Stimulated activated CD4-positive, alpha-beta T cell treated with anti-CD3 and anti-CD28 coated beads, Interleukin-4, amount 100 ng/mL, for 4 hours (primary cell): Measurements from ENCODE around the gene AGAP3.
A peak's percentile ranks its signal among the peaks of the same experiment; 100 is the strongest.

Source experiments
- DNase-seq, 2 experiments: peaks; one replicate each; pipeline ENCODE4 v3.0.0-alpha.2; 2020

Gene AGAP3

DNA sequence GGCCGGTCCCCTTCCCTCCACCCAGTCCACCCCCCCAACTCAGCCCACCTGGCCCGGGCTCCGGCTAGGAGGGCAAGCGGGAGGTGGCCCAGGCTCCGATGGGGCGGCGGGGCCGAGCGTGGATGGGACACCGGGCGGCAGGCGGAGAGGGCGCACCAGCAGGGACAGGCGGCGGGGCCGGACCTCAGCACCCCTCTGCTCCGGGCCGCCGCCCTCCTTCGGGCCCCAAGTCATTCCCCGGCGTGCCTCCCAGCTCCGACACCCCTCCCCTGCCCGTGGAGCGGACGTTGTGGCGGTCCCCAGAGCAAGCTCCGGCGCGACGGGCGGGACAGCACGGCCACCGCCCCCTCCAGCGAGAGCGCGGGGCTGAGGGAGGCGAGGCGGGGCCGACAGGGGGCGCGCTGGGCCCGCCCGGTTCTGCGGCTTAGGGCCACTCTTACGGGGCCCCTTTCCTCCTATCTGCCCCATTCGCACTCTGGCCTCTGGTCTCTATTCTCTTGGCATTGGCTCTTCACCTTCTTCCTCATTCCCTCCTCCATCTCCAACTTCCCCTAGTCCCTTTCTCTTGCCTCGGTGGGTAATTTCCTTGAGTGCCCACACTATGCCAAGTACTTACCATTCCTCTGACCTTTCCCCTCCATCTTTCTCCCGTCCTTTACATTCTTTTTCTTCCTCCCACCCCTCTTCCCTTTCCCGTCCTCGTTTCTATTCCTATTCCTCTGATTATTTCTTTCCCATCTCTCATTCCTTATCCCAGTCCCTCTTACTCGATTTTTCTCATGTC, 81.9 kb downstream of the AGAP3 start:
- DNase-seq, result peak; percentile 40 to 65

DNA sequence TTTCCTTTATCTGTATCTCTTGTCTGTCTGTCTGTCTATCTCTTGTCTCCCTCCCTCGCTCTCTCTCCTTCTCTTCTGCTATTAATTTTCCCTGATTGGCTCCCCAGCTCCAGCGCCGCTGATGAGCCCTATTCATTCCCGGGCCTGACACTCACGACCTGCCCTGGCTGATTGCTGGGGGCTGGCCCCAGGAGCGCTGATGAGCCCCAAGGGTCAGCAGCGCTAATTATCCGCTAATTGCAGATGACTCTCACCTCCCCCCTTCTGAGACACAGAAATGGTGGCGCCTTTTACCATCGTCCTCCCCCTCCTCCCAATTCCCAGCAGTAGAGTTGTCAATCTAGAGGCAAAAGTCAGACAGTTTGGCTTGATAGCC, 82.5 kb downstream of the AGAP3 start:
- DNase-seq, result no peak

DNA sequence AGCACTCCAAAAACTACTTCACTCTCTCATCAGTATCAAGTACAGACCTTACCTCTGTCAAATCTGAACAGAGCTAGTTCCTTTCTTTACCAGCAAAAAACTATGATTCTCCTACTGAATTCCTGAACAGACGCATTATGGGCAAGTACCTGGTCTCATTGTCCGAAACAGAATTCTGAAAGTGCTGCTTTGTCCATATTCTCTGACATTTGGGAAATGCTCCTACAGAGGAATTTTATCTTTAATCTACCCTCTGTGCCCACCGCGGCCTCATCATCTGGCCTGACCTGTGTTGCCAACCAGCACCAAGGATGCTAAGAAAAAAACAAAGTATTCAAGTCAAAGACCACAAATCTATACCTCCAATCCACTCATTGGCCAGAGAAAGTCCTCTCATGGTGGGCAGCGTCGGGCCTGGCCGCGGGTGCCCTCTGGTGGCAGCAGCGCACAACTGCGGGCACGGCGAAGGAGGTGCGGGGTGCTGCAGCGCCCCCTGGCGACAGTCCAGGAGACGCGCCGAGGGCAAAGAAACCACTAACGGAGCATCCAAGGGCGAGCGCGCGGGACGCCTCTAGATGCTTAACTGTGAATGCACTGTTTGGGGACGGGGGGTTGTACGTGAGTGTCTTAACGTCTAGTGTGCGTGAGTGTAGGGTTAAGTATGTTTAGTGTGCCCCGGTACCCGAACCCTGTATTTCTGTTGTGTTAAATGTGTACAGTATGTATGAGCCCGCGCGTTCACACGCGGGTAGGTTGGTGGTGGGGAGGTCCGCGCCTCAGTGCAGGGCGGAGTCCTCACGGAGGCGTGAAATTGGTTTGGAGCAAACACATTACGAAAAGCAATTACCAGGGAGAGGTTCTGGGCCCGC, 86.2 kb downstream of the AGAP3 start:
- peak; percentile 67 to 80 for DNase-seq

DNA sequence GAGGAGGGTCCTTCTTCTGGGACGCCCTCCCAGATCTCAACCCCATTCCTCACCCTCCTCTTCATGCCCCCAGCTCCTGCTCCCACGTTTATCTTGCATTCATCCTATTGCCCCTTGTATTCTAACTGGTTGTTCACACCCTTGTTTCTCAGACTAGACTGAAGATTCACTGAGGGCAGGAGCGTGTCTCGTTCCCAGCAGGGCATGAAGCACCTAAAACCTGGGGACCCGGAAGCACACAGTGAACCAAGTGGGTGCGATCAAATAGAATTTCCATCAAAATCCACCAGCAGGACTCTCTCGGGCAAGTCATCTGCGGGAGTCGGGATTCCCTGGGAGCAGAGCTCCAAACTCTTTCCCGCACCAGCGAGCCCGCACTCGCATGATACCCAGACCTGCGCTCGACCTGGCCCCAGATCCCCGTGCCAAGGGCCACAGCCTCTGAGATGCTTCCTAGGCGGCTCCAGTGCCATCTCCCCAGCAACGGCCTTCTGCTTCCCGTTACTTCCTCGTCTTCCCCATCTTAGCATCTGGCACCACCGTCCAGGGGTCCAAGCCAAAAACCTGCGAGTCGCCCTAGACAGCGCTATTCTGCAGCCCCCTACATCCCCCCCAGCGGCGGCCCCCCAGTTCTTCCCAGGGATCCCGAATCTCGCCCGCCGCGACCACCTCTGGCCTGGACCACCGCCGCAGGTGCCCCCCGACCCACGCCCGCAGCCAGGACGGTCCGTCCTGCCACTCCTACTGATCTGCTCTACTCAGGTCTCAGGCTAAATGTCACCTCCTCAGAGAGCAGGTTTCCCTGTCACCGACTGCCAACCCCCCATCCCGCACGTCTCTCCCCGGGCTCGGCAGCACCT, 87.3 kb downstream of the AGAP3 start:
- DNase-seq, result no peak

DNA sequence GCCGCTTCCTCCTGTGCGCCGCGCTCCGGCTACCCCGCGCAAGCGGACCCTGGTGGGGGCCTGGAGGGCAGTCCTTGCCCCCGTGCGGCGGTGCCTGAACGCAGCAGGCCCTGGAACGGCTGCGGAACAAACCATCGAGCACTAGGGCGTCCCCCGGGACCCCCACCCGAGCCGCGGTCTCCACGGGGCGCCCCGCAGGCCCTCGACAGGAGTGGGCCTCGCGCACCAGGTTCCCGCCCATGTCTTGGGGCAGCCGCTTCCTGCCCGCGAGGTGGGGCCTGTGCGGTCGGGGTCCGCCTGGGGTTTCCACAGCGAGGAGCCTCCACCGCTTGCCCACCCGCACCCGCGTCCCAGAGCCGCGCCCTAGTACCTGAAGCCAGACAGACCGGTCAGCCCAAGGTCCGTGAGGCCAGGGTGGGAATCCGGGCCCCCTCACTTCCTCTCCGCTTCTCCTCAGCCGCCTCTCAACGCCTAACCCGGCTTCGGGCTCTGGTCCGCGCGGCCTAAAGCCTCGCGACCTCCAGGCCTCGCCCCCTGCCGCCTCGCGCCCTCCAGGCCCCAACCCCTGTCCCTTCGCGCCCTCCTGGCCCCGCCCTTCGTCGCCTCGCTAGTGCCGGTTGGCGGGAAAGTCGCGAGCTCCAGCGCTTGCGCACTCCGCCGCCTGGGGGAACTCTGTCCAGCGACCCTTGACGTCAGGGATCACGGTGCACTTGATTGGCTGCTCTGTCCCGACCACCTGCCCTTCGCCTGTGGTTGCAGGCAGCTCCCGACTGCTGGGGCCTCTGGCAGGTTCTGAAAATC, 88.2 kb downstream of the AGAP3 start:
- peak in 1 of 2 experiments; percentile 31 for DNase-seq

DNA sequence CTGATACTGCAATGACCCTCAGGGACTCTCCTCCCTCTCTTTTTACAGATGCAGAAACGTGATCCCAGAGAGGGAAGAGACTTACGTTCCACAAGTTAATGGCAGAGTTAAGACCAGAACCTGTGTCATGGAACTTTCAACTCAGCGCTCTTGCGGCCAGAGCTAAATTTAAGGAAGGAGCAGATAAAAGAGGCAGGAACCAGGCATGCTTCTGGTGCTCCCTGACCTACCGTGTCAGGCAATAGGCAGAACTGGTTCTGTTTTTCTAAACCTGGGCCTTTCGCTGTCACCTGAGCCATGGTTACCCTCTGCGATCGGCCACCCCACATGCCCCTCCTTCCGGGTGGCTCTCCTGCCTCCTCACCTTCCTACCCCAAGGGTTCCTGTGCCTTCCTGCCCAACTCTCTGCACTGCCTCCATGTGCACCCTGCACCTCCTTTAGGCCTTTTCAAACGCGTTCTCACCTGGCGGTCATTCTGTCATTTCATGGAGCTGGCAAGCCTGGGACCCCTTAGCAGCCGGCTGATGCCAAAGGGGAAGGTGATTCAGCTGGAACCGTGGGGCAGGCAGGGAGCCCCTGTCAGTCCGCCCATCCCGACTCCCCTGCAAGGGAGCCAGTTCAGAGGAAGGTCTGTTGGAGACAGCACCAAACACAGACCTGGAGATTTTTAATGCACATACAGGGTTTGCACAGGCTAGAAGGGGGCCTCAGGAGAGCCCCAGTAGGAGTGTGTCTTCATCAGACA, 88.9 kb downstream of the AGAP3 start:
- no peak for DNase-seq

DNA sequence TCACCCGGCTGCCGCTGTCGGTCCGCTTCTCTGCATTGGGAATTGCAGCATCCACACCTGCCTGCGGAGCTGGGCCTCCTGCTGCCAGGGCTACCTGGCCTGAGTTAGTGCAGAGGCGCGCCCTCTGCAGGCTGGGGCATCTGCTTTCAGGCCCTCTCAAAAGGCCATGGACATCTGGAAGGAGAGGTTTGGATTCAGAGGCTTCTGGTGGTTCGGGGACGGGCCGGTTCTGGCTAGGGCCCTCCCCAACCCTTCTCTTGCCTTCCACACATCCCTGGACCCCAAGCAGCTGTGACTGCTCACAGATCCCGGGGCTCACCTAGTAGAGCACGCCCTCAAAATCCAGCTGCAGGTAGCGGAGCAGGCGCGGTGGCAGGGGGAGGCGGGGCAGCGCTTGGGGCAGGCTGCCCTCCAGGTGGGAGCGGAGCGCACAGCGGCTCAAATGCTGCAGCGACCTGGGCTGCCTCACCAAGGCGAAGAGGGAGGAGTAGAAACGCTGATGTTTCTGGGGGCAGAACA, 89.6 kb downstream of the AGAP3 start:
- no peak for DNase-seq

DNA sequence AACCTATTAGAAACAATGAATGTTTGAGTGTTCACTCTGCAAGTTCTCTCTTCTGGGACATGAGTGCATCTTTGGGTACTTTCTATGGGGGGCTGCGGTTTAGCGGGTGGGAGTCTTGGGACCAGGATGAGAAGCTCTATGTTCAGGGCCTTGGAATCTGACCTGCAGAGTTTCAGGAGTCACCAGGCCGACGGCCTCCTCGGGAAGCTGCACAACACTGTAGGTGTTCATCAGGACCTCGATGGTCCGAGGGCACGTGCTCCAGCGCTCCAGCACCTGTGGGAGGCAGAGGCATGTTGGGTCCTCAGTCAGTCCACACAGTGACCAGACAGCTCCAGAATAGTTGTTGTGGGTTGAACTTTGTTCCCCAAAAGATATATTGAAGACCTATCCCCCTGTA, 90.1 kb downstream of the AGAP3 start:
- no peak for DNase-seq

DNA sequence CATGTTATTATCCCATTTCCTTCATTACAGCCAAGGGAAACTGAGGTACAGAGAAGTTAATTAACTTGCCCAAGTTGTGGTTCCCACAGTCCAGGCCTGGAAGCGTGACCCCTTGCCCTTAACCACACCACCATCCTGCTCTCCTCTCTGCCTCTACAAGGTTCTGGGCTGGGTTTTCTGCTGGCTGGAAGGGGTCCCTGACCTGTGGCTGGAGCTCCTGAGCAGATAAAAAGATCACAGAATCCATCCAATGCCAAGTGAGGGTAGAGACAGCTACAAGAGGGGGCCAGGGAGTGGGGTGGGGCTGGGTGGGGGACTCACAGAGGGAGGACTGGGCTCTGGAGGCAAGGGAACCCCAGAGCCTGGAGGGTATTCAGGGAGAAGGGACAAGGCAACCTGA, 91.0 kb downstream of the AGAP3 start:
- DNase-seq, result no peak

DNA sequence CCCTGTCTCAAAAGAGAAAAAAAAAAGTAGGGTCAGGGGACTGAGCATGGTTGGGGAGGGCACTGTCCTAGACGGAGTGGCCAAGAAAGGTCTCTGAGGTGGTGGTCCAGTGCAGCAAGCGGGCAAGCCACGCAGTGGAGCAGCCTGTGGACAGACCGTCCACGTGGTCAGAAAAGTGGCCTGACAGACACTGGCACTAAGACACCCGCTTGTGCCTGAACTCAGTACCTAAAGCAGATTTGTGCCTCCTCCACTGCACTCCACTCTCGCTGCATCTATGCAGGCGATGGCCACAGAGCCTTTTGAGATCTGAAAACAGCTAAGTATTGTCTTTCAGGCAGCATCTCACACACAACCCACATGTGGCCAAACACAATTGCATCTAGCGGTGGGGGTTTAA, 92.0 kb downstream of the AGAP3 start:
- DNase-seq, result no peak

DNA sequence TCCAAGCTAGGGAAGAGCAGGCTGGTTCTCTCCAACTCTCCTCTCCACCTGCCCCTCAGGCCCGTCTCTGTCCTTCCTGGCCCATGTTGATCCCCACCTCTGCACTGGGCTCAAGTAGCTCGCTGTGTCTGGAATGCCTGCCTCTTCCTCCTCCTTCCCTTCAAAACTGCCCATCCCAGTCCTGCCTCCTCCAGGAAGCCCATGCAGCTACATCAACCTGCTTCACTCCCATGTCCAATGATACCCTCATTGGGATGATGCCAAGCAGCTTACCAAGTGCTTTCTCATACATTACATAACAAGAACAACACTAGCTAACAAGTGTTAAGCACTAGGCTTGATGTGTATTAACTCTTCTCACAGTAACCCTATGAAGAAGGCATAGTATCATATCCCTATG, 92.6 kb downstream of the AGAP3 start:
- no peak for DNase-seq

DNA sequence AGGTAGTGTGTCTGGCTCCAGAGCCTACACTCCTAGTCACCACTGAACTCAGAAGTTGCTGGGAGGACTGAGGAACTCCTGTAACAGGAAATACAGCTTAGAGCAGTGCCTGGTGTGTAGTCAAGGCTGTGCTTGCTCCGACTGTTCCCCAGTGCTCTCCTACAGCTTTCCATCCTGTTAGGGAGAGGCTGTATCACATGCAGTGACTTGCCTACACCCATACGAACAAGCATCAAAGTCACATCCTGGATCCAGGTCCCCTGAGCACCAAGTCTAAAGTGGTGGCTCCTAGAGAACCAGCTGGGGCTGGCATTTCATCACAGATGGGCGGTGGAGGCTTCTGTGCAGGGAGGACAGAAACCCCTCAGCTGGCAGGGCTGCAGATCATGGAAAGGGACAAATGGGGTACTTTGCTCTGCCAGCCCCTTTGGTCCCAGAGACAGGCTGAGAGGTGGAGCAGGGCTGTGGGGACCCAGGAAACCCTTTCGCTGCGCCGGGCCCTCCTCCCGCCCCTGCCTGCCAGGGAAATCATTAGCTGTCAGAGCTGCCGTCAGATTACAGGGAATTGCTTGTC, 93.1 kb downstream of the AGAP3 start:
- DNase-seq, result no peak

DNA sequence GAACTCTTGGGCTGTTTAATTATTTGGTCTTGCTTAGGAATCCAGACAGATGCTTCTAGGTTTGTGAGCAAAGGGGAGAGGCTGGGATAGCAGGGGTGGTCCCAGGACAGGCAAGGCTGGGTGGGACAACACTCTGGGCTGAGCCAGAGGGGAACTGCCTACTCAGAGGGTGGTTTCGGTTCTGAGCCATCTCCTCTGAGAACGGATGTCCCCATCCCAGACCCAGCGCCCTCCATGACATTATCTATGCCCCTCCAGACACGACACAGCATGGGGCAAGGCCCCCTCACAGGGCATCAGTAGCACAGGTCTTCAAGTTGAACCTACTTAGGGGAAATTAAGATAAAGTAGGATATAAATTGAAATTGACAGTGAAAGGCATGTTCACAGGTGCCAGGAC, 93.7 kb downstream of the AGAP3 start:
- DNase-seq, result no peak

DNA sequence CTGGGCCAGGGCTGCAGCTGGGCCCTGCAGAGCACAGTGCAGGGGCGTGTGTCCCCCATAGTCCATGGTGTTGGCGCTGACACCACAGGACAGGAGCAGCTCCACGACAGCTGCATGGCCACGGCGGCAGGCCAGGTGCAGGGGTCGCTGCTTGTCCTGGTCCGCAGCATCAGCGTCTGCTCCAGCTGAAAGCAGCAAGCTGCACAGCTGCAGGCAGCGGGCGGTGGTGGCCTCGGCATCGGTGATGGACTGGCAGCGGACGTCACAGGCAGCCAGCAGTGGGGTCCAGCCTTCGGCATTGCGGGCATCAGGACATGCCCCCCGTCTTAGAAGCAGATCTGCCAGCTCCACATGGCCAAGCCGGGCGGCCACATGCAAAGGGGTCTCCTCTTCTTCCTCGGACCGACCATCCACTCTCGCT, 94.7 kb downstream of the AGAP3 start:
- no peak for DNase-seq

DNA sequence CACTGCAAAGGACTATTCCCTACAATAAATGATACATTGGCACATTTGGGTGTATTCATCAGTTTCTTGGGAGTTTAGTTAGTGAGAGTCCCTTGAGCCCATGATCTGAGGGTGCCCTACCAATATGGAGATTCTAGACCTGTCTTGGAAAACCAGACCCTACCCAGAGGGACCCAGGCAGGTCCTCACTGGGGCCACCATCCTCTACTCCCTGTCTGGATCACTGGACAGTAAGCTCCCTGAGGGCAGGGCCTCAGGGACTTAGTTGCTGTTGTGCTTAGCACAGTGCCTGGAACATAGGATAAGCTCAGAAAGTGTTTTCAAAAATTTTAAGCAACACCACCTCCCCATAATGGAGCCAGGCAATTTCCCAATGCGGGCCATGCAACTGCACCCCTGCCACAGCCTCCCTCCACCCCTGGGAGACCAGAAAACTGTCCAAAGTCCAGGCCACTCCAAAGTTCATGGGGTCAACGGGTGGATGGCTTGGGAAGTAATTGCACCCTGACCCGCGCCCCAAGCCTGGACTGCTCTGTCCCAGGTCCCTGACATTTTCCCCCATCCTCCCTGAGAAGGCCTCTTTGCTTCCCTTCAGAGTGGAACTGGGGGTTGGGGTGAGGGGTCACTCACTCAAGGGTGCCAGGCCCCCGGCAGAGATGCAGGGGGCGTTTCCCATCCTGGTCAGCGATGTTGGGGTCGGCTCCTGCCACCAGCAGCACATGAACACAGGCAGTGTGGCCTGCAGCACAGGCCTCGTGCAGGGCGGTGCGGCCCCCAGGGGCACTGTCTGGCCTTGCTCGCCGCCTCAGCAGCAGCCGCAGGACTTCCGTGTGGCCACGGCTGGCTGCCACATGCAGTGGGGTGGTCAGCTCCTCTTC, 99.7 kb downstream of the AGAP3 start:
- no peak for DNase-seq

DNA sequence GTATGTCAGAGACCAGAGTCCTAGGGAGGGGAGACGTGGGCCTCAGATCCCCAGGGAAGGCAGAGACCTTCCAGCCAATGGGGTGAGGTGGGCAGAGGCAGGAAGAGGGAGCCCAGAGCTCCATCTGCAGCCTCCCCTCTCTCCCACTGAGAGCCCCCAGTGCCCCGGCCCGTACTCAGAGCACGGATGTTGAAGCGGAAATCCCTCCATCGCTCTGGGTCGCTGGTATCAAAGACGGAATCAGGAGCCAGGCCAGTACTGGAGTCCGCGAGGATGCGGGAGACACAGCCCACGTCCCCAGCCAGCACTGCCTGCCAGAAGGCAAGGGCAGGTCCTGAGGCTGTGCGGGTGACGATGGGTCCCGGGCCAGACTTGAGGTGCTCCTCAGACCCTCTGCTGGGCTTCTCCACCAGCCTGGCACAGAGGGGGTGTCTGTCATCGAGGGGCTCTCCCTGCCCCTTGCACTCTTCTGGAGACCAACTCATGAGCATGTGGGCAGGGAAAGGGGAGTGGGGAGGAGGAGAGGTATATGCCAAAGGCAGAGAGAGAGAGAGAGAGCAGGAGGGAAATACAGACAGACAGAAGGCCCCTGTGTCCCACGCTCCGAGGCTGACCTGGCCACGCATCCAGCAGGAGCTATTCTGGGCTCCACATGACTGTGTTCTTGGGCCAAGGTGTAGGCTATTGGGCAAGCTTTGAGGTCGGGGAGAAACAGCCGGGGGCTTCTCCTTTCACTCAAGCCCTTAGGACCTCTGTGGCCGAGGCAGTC, 100.5 kb downstream of the AGAP3 start, which contains the start of gene ASB10:
Gene ASB10, minus strand, starts transcription at position 611 of the 769 bp plus-strand sequence. Its CDS starts 120 bp downstream, at position 491.
- DNase-seq, result no peak

DNA sequence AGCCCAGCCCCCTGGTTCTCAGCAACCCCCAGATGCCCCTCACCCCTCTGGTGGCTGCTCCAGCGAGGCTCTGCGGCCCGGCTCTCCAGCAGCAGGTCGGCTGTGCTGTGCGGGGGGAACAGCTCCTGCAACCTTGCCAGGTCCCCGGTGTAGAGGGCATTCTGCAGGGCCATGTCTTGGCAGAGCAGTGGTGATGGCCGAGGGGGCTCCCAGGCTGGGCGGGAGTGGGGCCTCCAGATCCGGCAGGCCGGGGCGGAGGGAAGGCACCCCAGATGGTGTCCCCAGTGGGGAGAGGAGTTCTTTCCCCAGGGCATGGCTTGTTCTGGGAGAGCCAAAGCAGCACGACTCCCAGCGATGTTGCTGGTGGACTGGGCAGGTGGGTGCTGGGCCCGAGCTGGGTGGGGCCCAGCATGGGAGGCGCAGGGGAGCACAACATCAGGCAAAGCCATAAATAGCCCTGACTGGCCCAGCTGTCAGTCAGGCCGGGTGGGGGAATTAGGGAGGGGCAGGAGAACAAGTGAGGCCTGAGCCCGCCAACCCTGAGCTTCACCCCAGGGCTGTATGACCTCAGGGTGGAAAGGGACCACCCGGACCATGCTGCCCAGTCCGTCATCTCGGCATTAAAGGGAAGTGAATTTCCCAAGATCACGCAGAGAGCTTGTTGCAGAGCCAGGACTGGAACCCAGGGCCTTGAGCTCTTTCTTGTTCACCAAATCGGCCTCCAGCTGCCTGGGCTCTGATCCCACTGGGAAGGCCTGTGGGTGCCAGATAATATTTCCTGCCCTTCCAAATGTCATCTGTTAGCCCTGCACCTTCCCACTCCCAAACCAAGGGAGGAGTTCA, 101.4 kb downstream of the AGAP3 start:
- no peak for DNase-seq

DNA sequence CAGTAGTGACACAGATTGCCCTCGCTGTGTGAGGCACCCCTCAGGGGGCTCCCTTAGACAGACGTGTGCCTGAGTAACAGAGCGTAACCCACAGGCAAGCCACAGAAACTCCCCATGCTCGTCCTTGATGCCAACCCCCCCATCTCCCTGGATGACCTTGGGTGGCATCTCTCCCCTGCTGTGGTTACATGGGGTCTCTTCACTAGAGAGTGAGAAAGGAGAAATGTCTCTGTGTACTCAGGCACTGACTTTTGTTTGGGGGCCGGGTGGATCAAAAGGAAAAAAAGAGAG, 101.9 kb downstream of the AGAP3 start:
- no peak for DNase-seq
